Activated naive CD4-positive, alpha-beta T cell treated with anti-CD3 and anti-CD28 coated beads, Interleukin-2, amount 10 ng/mL, durations not matched to agents 5 hours and 36 hours (primary cell): Measurements from ENCODE around the gene FOXK1. TPM values are rescaled to one million over a fixed set of nuclear protein-coding genes. Genes with fewer than 3 reads are reported as not detected.

ENCODE experiments used
- microRNA-seq: library from miRNA; unstranded; fragments of <30 nt; microRNA quantifications from one replicate; pipeline ENCODE4 v1.2.0, GENCODE V29; 2022; ENCODE audit warnings: borderline microRNAs expressed, borderline replicate concordance
- total RNA-seq, 2 experiments: library from RNA; stranded (reverse); gene quantifications; one replicate each; pipeline ENCODE4 v1.2.3, GENCODE V29; 2021

The FOXK1 gene
- total RNA-seq = 10 to 100 TPM; 41.9 to 46.3 TPM

GRCh38 chr7:4681886-4682620 lies at the start of gene FOXK1:
TSS of gene FOXK1 (plus strand) at chr7:4682295. CDS start at chr7:4682309, 14 bp downstream.

DNA sequence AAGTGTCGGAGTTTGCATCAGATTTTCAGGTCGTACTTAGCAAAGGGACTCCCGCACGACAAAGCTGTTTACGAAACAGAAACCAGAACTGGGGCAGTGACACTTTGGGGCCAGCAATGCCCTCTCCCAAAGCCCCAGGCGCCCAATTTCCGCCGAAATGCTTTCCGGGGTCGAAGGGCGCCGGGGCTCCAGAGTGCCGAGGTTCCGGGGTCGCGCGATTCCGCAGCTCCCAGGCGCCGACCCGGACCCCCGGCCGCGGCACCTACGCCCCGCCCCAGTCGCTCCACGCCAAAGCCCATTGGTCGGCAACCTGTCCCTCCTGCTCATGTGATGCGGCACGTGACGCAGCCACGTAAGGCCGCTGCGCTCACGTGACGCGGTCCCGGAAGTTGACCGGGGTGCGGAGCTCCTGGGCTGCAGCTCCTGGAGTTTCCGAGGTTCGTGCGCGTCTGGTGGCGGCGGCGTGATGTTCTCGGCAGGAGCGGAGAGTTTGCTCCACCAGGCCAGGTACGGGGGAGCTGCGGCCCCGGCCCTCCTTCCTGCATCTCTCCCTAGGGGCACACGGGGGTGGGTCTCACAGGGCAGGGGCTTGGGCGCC lies 93.3 kb downstream of the FOXK1 start, which contains the start of gene AP5Z1:
Gene AP5Z1 (plus strand): TSS at position 374 of the 598 bp plus-strand sequence. CDS start 93 bp downstream, at position 467.

Small RNA genes within 50 kb of the gene (microRNA-seq; reads per million reads assigned to microRNA genes)
- not detected for gene MIR4656

Other genes with a start within 250 kb of the FOXK1 start
- gene AP5Z1, start 93.3 kb downstream of the FOXK1 start, total RNA-seq = 10 to 100 TPM; 62.2 to 64.9 TPM
- not detected for gene PAPOLB, start 179.7 kb downstream of the FOXK1 start, total RNA-seq
- under 1 TPM; 0.39 to 0.53 TPM for gene RADIL, start 201.4 kb downstream of the FOXK1 start, total RNA-seq